Kidney epithelial cell (primary cell): ENCODE results near the gene GPR32. TPM values are rescaled to one million over a fixed set of nuclear protein-coding genes. Genes with fewer than 3 reads are reported as not detected.

Experiments
- DNase-seq: peaks from one replicate; pipeline ENCODE4 v3.0.0-alpha.2; 2010; ENCODE audit warnings: low read depth
- H3K27me3 ChIP-seq: 2 replicates; pipeline ENCODE4 v1.6.0; 2011; ENCODE audit warnings: low read length; ENCODE audit not compliant: control insufficient read depth, insufficient read depth
- H3K36me3 ChIP-seq: 2 replicates; pipeline ENCODE4 v1.5.1; 2011; ENCODE audit warnings: low read length; ENCODE audit not compliant: control insufficient read depth, insufficient read depth
- H3K4me3 ChIP-seq: 2 replicates; pipeline ENCODE4 v1.5.1; 2011; ENCODE audit warnings: low read depth, mild to moderate bottlenecking, control low read depth, low read length
- CTCF ChIP-seq: IDR thresholded peaks from 2 replicates; pipeline ENCODE4 v1.5.1; 2011; ENCODE audit warnings: mild to moderate bottlenecking, moderate library complexity, low read length, control low read depth, inconsistent platforms; ENCODE audit not compliant: insufficient read depth, poor library complexity, severe bottlenecking
- total RNA-seq: library from RNA; depleted of rRNA; stranded (reverse); fragments of >200 nt; gene quantifications from 2 replicates; pipeline ENCODE4 v1.2.3, GENCODE V29; 2015

The GPR32 gene
- total RNA-seq, 1 donor from 2014 or later = not detected

GRCh38 chr19:50793558-50794065 lies 23.3 kb downstream of the GPR32 start:
- Histone ChIP-seq H3K36me3 (peaks cover 2% of the 10 kb centered on the region), H3K27me3 (peaks cover 5% of the 10 kb centered on the region), H3K4me3 (no peak overlapping the region)
- DNase-seq = no peak
- no peak for TF ChIP-seq CTCF

GRCh38 chr19:50794074-50794875 lies 24.0 kb downstream of the GPR32 start:
- Histone ChIP-seq H3K36me3 (peaks cover 2% of the 10 kb centered on the region), H3K4me3 (no peak overlapping the region), H3K27me3 (peaks cover 5% of the 10 kb centered on the region)
- no peak for DNase-seq
- peak; percentile 24 for TF ChIP-seq CTCF

GRCh38 chr19:50794876-50795663 lies 24.8 kb downstream of the GPR32 start:
- H3K27me3 ChIP-seq = peaks cover 5% of the 10 kb centered on the region
- no peak for DNase-seq
- H3K36me3 ChIP-seq = peaks cover 2% of the 10 kb centered on the region
- TF ChIP-seq CTCF = peak; percentile 34
- H3K4me3 ChIP-seq = no peak overlapping the region

- no peak for TF ChIP-seq CTCF
- DNase-seq = no peak
- H3K27me3 ChIP-seq = peaks cover 5% of the 10 kb centered on the region
- H3K36me3 ChIP-seq = peaks cover 3% of the 10 kb centered on the region
- no peak overlapping the region for H3K4me3 ChIP-seq
These were observed 25.4 kb downstream of the GPR32 start for GRCh38 chr19:50795664-50796073.

GRCh38 chr19:50796128-50796633 lies 25.9 kb downstream of the GPR32 start:
- no peak for DNase-seq
- Histone ChIP-seq H3K4me3 (no peak overlapping the region), H3K27me3 (peaks cover 5% of the 10 kb centered on the region), H3K36me3 (peaks cover 3% of the 10 kb centered on the region)
- no peak for TF ChIP-seq CTCF
